DOHH2 (cell line): ENCODE measurements around the gene PTPRN2.

ENCODE experiments used
- H3F3A ChIP-seq: fragments of 200-600 bp; sonication (generic), shearing (Covaris generic); 2 replicates; pipeline ENCODE4 v1.6.0; 2016; ENCODE audit warnings: antibody characterized with exemption, mild to moderate bottlenecking; ENCODE audit not compliant: control insufficient read depth, insufficient read depth
- H3K27ac ChIP-seq: fragments of 200-600 bp; sonication (generic); 2 replicates; pipeline ENCODE4 v1.5.1; 2014; ENCODE audit warnings: low read depth, mild to moderate bottlenecking, low read length, moderate library complexity
- H3K27me3 ChIP-seq: fragments of 200-600 bp; sonication (generic); 2 replicates; pipeline ENCODE4 v1.6.1; 2014; ENCODE audit warnings: mild to moderate bottlenecking, low read length, mixed read lengths; ENCODE audit not compliant: control insufficient read depth
- H3K36me3 ChIP-seq: fragments of 200-600 bp; sonication (generic); 2 replicates; pipeline ENCODE4 v1.6.1; 2014; ENCODE audit warnings: mild to moderate bottlenecking, low read length, moderate library complexity, mixed read lengths; ENCODE audit not compliant: control insufficient read depth
- H3K4me1 ChIP-seq: fragments of 200-600 bp; sonication (generic); 2 replicates; pipeline ENCODE4 v1.6.1; 2014; ENCODE audit warnings: mild to moderate bottlenecking, low read length, mixed read lengths; ENCODE audit not compliant: control insufficient read depth
- H3K4me2 ChIP-seq: fragments of 200-600 bp; sonication (generic); 2 replicates; pipeline ENCODE4 v1.6.0; 2014; ENCODE audit warnings: mild to moderate bottlenecking, low read length, moderate library complexity
- H3K4me3 ChIP-seq: fragments of 200-600 bp; sonication (generic); 2 replicates; pipeline ENCODE4 v1.5.1; 2014; ENCODE audit warnings: mild to moderate bottlenecking, low read length, mixed read lengths
- H3K79me2 ChIP-seq: fragments of 200-600 bp; sonication (generic); 2 replicates; pipeline ENCODE4 v1.6.1; 2014; ENCODE audit warnings: mild to moderate bottlenecking, low read length, mixed read lengths; ENCODE audit not compliant: control insufficient read depth
- H3K9me2 ChIP-seq: fragments of 200-600 bp; sonication (generic); replicated peaks from 2 replicates; pipeline ENCODE4 v1.6.1; 2014; ENCODE audit warnings: mild to moderate bottlenecking, low read length, mixed read lengths; ENCODE audit not compliant: control insufficient read depth
- H3K9me3 ChIP-seq: fragments of 200-600 bp; sonication (generic); 2 replicates; pipeline ENCODE4 v1.6.1; 2014; ENCODE audit warnings: antibody characterized with exemption, low read length, mixed read lengths; ENCODE audit not compliant: control insufficient read depth, insufficient read depth
- H4K20me1 ChIP-seq: fragments of 200-600 bp; sonication (generic); 2 replicates; pipeline ENCODE4 v1.6.0; 2014; ENCODE audit warnings: low read depth, mild to moderate bottlenecking, antibody characterized with exemption, low read length, moderate library complexity; ENCODE audit not compliant: control insufficient read depth, insufficient read depth
- CTCF ChIP-seq: fragments of 200-600 bp; sonication (generic); IDR thresholded peaks from one replicate; pipeline ENCODE4 v1.5.1; 2014; ENCODE audit warnings: antibody characterized with exemption, mild to moderate bottlenecking, low read depth, low read length; ENCODE audit not compliant: poor library complexity, severe bottlenecking
- EZH2phosphoT487 ChIP-seq: fragments of 200-600 bp; sonication (generic); IDR thresholded peaks from 2 replicates; pipeline ENCODE4 v1.6.1; 2017; ENCODE audit warnings: borderline replicate concordance, mild to moderate bottlenecking, antibody characterized with exemption, low read length, moderate library complexity, mixed read lengths

PTPRN2 gene

GRCh38 chr7:157731126-157731525, 856.5 kb downstream of the PTPRN2 start:
- no peaks in the 10 kb centered on the region for H3K36me3 ChIP-seq
- no peak overlapping the region for H3K4me3 ChIP-seq
- no peaks in the 10 kb centered on the region for H3K4me1 ChIP-seq
- H3K27ac ChIP-seq = no peak overlapping the region
- no peaks in the 10 kb centered on the region for H3K27me3 ChIP-seq
- H3K79me2 ChIP-seq = no peaks in the 10 kb centered on the region
- no peak overlapping the region for H3K4me2 ChIP-seq
- no peaks in the 10 kb centered on the region for H4K20me1 ChIP-seq
- H3K9me3 ChIP-seq = no peaks in the 10 kb centered on the region
- no peak for TF ChIP-seq CTCF
- TF ChIP-seq EZH2phosphoT487 = no peak
- no peaks in the 10 kb centered on the region for H3F3A ChIP-seq
- H3K9me2 ChIP-seq = no peaks in the 10 kb centered on the region

- Histone ChIP-seq H3K4me1 (no peaks in the 10 kb centered on the region), H3K4me3 (no peak overlapping the region), H3K27me3 (no peaks in the 10 kb centered on the region), H4K20me1 (no peaks in the 10 kb centered on the region), H3K79me2 (no peaks in the 10 kb centered on the region), H3K27ac (no peak overlapping the region), H3K9me2 (no peaks in the 10 kb centered on the region), H3F3A (no peaks in the 10 kb centered on the region), H3K36me3 (no peaks in the 10 kb centered on the region), H3K4me2 (no peak overlapping the region), H3K9me3 (no peaks in the 10 kb centered on the region)
- TF ChIP-seq CTCF (no peak), EZH2phosphoT487 (no peak)
These were observed 857.0 kb downstream of the PTPRN2 start for GRCh38 chr7:157730614-157731013.

GRCh38 chr7:157729566-157729965, 858.1 kb downstream of the PTPRN2 start:
- Histone ChIP-seq H3K9me3 (no peaks in the 10 kb centered on the region), H3K4me2 (no peak overlapping the region), H3K36me3 (no peaks in the 10 kb centered on the region), H3F3A (no peaks in the 10 kb centered on the region), H3K9me2 (no peaks in the 10 kb centered on the region), H3K4me1 (no peaks in the 10 kb centered on the region), H3K27me3 (no peaks in the 10 kb centered on the region), H4K20me1 (no peaks in the 10 kb centered on the region), H3K4me3 (no peak overlapping the region), H3K27ac (no peak overlapping the region), H3K79me2 (no peaks in the 10 kb centered on the region)
- no peak for TF ChIP-seq EZH2phosphoT487
- no peak for TF ChIP-seq CTCF
